HG03571 (cell line): ENCODE results near the gene KLHL18.

Experiments
- ATAC-seq: cut with Tn5 transposase; IDR thresholded peaks from one replicate; pipeline ENCODE4 v1.9.1; 2021; ENCODE audit not compliant: unreplicated experiment

KLHL18 gene

DNA sequence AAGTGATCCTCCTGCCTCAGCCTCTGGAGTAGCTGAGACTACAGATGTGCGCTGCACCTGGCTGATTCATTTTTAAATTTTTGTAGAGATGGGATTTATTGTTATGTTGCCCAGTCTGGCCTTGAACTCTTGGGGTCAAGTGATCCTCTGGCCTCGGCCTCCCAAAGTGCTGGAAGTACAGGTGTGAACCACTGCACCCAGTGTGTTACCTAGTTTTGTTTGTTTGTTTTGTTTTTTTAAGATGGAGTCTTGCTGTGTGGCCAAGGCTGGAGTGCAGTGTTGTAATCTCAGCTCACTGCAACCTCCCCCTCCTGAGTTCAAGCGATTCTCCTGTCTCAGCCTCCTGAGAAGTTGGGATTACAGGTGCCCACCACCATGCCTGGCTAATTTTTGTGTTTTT, 110.2 kb downstream of the KLHL18 start:
- no peak for ATAC-seq

DNA sequence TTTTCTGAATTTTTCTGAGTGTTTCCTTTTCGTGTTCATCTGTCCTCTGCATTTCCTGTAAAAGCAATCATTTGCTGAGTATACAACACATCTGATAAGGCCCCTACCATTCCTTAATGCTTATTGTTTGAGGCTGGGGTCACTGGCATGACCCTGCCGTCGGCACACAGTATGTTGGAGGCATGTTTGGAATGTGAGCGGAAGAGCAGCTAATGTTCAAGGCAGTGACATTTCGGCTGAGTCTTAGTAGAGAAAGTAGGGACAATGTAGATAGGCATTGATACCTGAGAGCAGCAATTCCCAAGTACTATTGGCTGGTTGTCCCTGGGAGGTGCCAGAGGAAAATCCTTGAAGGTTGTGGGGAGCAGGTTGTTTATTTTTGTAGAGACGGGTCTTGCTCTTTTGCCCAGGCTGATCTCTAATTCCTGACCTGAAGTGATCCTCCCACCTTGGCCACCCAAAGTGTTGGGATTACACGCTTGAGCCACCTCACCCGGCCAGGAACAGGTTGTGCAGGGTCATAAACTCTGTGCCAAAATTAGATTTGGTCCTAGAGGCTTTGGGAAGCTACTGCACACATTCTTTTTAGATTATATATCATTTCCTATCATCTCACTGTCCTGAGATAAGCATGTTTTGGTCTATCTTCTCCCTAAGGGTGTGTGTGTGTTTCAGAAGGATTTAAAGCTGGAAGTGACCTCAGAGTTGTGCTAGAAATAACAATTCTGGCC, 111.6 kb downstream of the KLHL18 start:
- ATAC-seq, result no peak

DNA sequence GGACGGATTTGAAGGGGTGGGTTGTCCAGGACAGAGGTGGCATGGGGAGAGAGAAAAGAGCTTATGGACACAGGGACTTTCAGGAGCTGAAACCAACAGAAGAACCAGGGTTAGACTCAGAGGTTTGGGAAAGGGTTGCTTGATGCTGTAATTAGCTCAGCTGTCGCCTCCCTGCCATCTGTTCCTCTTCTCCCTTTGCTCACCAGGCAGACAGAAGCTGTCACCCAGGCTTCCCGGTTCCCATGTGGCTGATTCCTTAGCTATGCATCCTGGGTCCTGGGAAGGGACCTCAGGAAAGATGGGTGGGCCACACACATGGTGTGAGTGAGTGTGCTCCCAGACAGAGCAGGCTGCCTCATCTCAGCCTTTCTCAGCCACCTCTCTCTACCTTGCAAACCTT, 112.1 kb downstream of the KLHL18 start:
- no peak for ATAC-seq
